IMR-90 (cell line): ENCODE results near the gene RAI2. TPM values are rescaled to one million over a fixed set of nuclear protein-coding genes. Genes with fewer than 3 reads are reported as not detected.

Source experiments
- ATAC-seq: fragments of 200-7000 bp; cut with Tn5 transposase; 2 replicates; pipeline ENCODE4 v1.9.1; 2020; ENCODE audit warnings: low read depth, mild to moderate bottlenecking, moderate library complexity
- BruUV-seq: library from RNA; stranded (reverse); fragments of 400-500 nt; replicated peaks from 2 replicates; lab custom pipeline; 2021; lab: Mats Ljungman, UMichigan
- CTCF ChIA-PET: fragments of 300-600 bp; formaldehyde crosslinking; extraction: SDS; loops from one replicate; lab custom pipeline; 2021; ENCODE audit warnings: antibody characterized with exemption; lab: Yijun Ruan, JAX
- POLR2A ChIA-PET: fragments of 300-600 bp; sonication (Branson Sonifier 250); formaldehyde crosslinking; loops from one replicate; lab custom pipeline; 2022; ENCODE audit warnings: antibody characterized with exemption; ENCODE audit not compliant: unreplicated experiment; lab: Charles Lee
- DNase-seq: peaks from one replicate; pipeline ENCODE4 v3.0.0; 2013
- H2AFZ ChIP-seq: replicated peaks from 2 replicates; pipeline ENCODE3; 2013; ENCODE audit warnings: low read length, mild to moderate bottlenecking; ENCODE audit not compliant: poor library complexity
- H2AK5ac ChIP-seq: 2 replicates; pipeline ENCODE4 v1.6.1; 2013; ENCODE audit warnings: low read depth, low read length, inconsistent platforms
- H2AK9ac ChIP-seq: replicated peaks from 2 replicates; pipeline ENCODE3; 2013; ENCODE audit warnings: mild to moderate bottlenecking, low read depth, low read length, moderate library complexity; ENCODE audit not compliant: poor library complexity
- H2BK120ac ChIP-seq: 2 replicates; pipeline ENCODE4 v1.6.1; 2013; ENCODE audit warnings: low read depth, low read length, inconsistent platforms
- H2BK15ac ChIP-seq: 3 replicates; pipeline ENCODE4 v1.6.1; 2013; ENCODE audit warnings: low read depth, low read length, inconsistent platforms
- H2BK20ac ChIP-seq: 2 replicates; pipeline ENCODE4 v1.6.1; 2013; ENCODE audit warnings: low read depth, mild to moderate bottlenecking, inconsistent platforms, low read length, moderate library complexity
- H2BK5ac ChIP-seq: 2 replicates; pipeline ENCODE4 v1.6.1; 2013; ENCODE audit warnings: mild to moderate bottlenecking, low read depth, low read length, inconsistent platforms; ENCODE audit not compliant: poor library complexity, severe bottlenecking
- H3K14ac ChIP-seq: replicated peaks from 2 replicates; pipeline ENCODE4 v1.6.1; 2013; ENCODE audit warnings: low read depth, low read length, inconsistent platforms
- H3K18ac ChIP-seq: 2 replicates; pipeline ENCODE4 v1.6.1; 2013; ENCODE audit warnings: low read depth, low read length, control low read depth
- H3K23ac ChIP-seq: 2 replicates; pipeline ENCODE4 v1.6.1; 2013; ENCODE audit warnings: low read depth, low read length, inconsistent platforms
- H3K27ac ChIP-seq: 2 replicates; pipeline ENCODE4 v1.5.1; 2013; ENCODE audit warnings: mild to moderate bottlenecking, control low read depth, low read length; ENCODE audit not compliant: insufficient read depth
- H3K27me3 ChIP-seq: 2 replicates; pipeline ENCODE4 v1.6.1; 2013; ENCODE audit warnings: low read length; ENCODE audit not compliant: control insufficient read depth, insufficient read depth
- H3K36me3 ChIP-seq: 2 replicates; pipeline ENCODE4 v1.6.1; 2013; ENCODE audit warnings: low read length, mixed read lengths; ENCODE audit not compliant: control insufficient read depth, insufficient read depth
- H3K4ac ChIP-seq: 2 replicates; pipeline ENCODE4 v1.6.1; 2013; ENCODE audit warnings: low read depth, low read length, inconsistent platforms
- H3K4me1 ChIP-seq: 2 replicates; pipeline ENCODE4 v1.6.1; 2013; ENCODE audit warnings: low read length, mixed read lengths; ENCODE audit not compliant: control insufficient read depth, insufficient read depth
- H3K4me2 ChIP-seq: 2 replicates; pipeline ENCODE4 v1.6.1; 2013; ENCODE audit warnings: low read depth, mild to moderate bottlenecking, control low read depth, low read length, moderate library complexity
- H3K4me3 ChIP-seq: 2 replicates; pipeline ENCODE4 v1.5.1; 2013; ENCODE audit warnings: low read depth, mild to moderate bottlenecking, control low read depth, low read length, moderate library complexity; ENCODE audit not compliant: insufficient read depth
- H3K56ac ChIP-seq: 2 replicates; pipeline ENCODE4 v1.6.1; 2013; ENCODE audit warnings: low read length, inconsistent platforms; ENCODE audit not compliant: insufficient read depth; ENCODE audit errors: extremely low read depth
- H3K79me1 ChIP-seq, 2 experiments: 2 replicates each; pipeline ENCODE4 v1.6.1; 2013; ENCODE audit warnings: low read length in 2 of 2, inconsistent platforms in 1 of 2, low read depth in 1 of 2
- H3K9ac ChIP-seq: 2 replicates; pipeline ENCODE4 v1.6.1; 2013; ENCODE audit warnings: low read depth, low read length, control low read depth
- H3K9me1 ChIP-seq: 2 replicates; pipeline ENCODE4 v1.6.1; 2013; ENCODE audit warnings: low read length, inconsistent platforms; ENCODE audit not compliant: insufficient read depth
- H3K9me3 ChIP-seq: 2 replicates; pipeline ENCODE4 v1.6.1; 2013; ENCODE audit warnings: low read length; ENCODE audit not compliant: control insufficient read depth, insufficient read depth
- H4K20me1 ChIP-seq: 2 replicates; pipeline ENCODE4 v1.6.1; 2013; ENCODE audit warnings: low read length, inconsistent platforms; ENCODE audit not compliant: insufficient read depth
- H4K5ac ChIP-seq: 2 replicates; pipeline ENCODE4 v1.6.1; 2013; ENCODE audit warnings: mild to moderate bottlenecking, low read depth, low read length, control low read depth
- H4K8ac ChIP-seq, 2 experiments: 2 replicates each; pipeline ENCODE4 v1.6.1; 2013; ENCODE audit warnings: low read depth in 2 of 2, low read length in 2 of 2, control low read depth in 1 of 2, inconsistent platforms in 1 of 2
- H4K91ac ChIP-seq: 2 replicates; pipeline ENCODE4 v1.6.1; 2013; ENCODE audit warnings: low read depth, low read length, inconsistent platforms; ENCODE audit not compliant: insufficient read depth
- BHLHE40 ChIP-seq: fragments of 150-350 bp; IDR thresholded peaks from 2 replicates; pipeline ENCODE4 v1.6.1; 2016; ENCODE audit warnings: mild to moderate bottlenecking, low read depth, low read length
- CEBPB ChIP-seq: IDR thresholded peaks from 2 replicates; pipeline ENCODE4 v1.6.1; 2012; ENCODE audit warnings: low read depth, low read length, improper control_type of control experiment
- ELK1 ChIP-seq: fragments of 150-350 bp; IDR thresholded peaks from 2 replicates; pipeline ENCODE4 v1.6.1; 2016; ENCODE audit warnings: low read depth, mild to moderate bottlenecking, low read length, moderate library complexity, borderline replicate concordance
- FOS ChIP-seq: fragments of 150-350 bp; IDR thresholded peaks from 2 replicates; pipeline ENCODE4 v1.6.1; 2016; ENCODE audit warnings: low read depth, low read length
- MAZ ChIP-seq: IDR thresholded peaks from 2 replicates; pipeline ENCODE4 v1.6.1; 2012; ENCODE audit warnings: low read depth, mild to moderate bottlenecking, low read length, improper control_type of control experiment, moderate library complexity, borderline replicate concordance
- MXI1 ChIP-seq: IDR thresholded peaks from 2 replicates; pipeline ENCODE4 v1.6.1; 2012; ENCODE audit warnings: low read depth, mild to moderate bottlenecking, low read length, moderate library complexity, borderline replicate concordance
- POLR2A ChIP-seq: IDR thresholded peaks from 2 replicates; pipeline ENCODE4 v1.6.1; 2012; ENCODE audit warnings: mild to moderate bottlenecking, low read depth, low read length
- RAD21 ChIP-seq: IDR thresholded peaks from 2 replicates; pipeline ENCODE4 v1.6.1; 2012; ENCODE audit warnings: low read length, improper control_type of control experiment
- RCOR1 ChIP-seq: IDR thresholded peaks from 2 replicates; pipeline ENCODE4 v1.6.1; 2012; ENCODE audit warnings: mild to moderate bottlenecking, low read length, improper control_type of control experiment; ENCODE audit not compliant: insufficient replicate concordance
- RFX5 ChIP-seq: IDR thresholded peaks from 2 replicates; pipeline ENCODE4 v1.8.0; 2012; ENCODE audit warnings: low read depth, mild to moderate bottlenecking, low read length, moderate library complexity
- WGBS, 2 experiments: methylation state at CpG; one replicate each; pipeline versions ENCODE4 v1.1.5 to v1.1.7; 2013; ENCODE audit warnings: missing lambda C conversion rate in 2 of 2; ENCODE audit not compliant: insufficient read length in 1 of 2; ENCODE audit errors: extremely low coverage in 2 of 2; 5-methylcytosine and 5-hydroxymethylcytosine counted together
- dilution Hi-C: fragments of 300-500 bp; cut with HindIII; formaldehyde crosslinking; loops from one replicate; pipeline ENCODE4 v1.14.3; 2018; ENCODE audit warnings: low sequenced_read_pairs; ENCODE audit not compliant: unreplicated experiment
- in situ Hi-C: fragments of 300-500 bp; cut with MboI; formaldehyde crosslinking; loops from 3 replicates; pipeline ENCODE4 v1.14.3; 2019; ENCODE audit warnings: low sequenced_read_pairs, inconsistent platforms, mixed read lengths
- intact Hi-C: fragments of 100-400 bp; cut with micrococcal nuclease; formaldehyde crosslinking; loops from 2 replicates; pipeline ENCODE4 v1.10.0; 2022
- polyA plus RNA-seq, 3 experiments: library from polyadenylated mRNA; depleted of rRNA; stranded (reverse); fragments of >200 nt; gene quantifications; 2 replicates each; pipeline ENCODE4 v1.2.3, GENCODE V29; 2012; ENCODE audit warnings: low replicate concordance in 1 of 3
- total RNA-seq: library from RNA; depleted of rRNA; stranded (reverse); fragments of >200 nt; gene quantifications from 2 replicates; pipeline ENCODE4 v1.2.3, GENCODE V29; 2012
- TF ChIP-seq, protein P1 (sequence below): fragments of 150-350 bp; IDR thresholded peaks from 2 replicates; pipeline ENCODE4 v1.6.1; 2017; ENCODE audit warnings: mild to moderate bottlenecking, antibody characterized with exemption, low read length, low read depth
- TF ChIP-seq, protein P2 (sequence below): conservative IDR thresholded peaks from 2 replicates; pipeline ENCODE4 v1.5.1; 2012; ENCODE audit warnings: mild to moderate bottlenecking, low read depth, low read length, improper control_type of control experiment

RAI2 gene
- total and polyA plus RNA-seq, 2 of the 4 experiments (the other 2 are of a cell fraction), result 0.07 TPM; not detected in 1

GRCh38 chrX:17788956-17789562 is 72.0 kb downstream of the RAI2 start:
- H2AK9ac ChIP-seq, result no peak overlapping the region
- ATAC-seq, result no peak
- intact Hi-C loops, result loop anchor here (10.0 kb wide), 1 partner anchor 426 kb away; no protein-coding TSS in a partner anchor

More at GRCh38 chrX:17788956-17789562, 72.0 kb downstream of the RAI2 start:
- Histone ChIP-seq H3K79me1 (no peaks in the 10 kb centered on the region), H2BK5ac (no peak overlapping the region), H3K4me3 (no peak overlapping the region), H3K4me1 (no peaks in the 10 kb centered on the region), H2BK20ac (no peak overlapping the region), H4K8ac (no peak overlapping the region), H3K27me3 (peaks cover 1% of the 10 kb centered on the region; the same call in 1 of the 2 replicates), H3K4ac (no peak overlapping the region), H3K14ac (no peak overlapping the region), H3K27ac (no peak overlapping the region), H3K9me1 (no peaks in the 10 kb centered on the region), H2AFZ (no peak overlapping the region), H2BK15ac (no peak overlapping the region), H3K18ac (no peak overlapping the region), H3K23ac (no peak overlapping the region), H4K91ac (no peak overlapping the region), H2BK120ac (no peak overlapping the region), H3K36me3 (no peaks in the 10 kb centered on the region), H3K56ac (no peak overlapping the region), H2AK5ac (no peak overlapping the region), H4K5ac (no peak overlapping the region), H3K4me2 (no peak overlapping the region), H3K9me3 (no peaks in the 10 kb centered on the region), H3K9ac (no peak overlapping the region), H4K20me1 (no peaks in the 10 kb centered on the region)
- CTCF ChIA-PET, result no interaction called here
- TF ChIP-seq, protein P1, sequence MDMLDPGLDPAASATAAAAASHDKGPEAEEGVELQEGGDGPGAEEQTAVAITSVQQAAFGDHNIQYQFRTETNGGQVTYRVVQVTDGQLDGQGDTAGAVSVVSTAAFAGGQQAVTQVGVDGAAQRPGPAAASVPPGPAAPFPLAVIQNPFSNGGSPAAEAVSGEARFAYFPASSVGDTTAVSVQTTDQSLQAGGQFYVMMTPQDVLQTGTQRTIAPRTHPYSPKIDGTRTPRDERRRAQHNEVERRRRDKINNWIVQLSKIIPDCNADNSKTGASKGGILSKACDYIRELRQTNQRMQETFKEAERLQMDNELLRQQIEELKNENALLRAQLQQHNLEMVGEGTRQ, result no peak
- TF ChIP-seq BHLHE40, result no peak
- TF ChIP-seq, protein P2, sequence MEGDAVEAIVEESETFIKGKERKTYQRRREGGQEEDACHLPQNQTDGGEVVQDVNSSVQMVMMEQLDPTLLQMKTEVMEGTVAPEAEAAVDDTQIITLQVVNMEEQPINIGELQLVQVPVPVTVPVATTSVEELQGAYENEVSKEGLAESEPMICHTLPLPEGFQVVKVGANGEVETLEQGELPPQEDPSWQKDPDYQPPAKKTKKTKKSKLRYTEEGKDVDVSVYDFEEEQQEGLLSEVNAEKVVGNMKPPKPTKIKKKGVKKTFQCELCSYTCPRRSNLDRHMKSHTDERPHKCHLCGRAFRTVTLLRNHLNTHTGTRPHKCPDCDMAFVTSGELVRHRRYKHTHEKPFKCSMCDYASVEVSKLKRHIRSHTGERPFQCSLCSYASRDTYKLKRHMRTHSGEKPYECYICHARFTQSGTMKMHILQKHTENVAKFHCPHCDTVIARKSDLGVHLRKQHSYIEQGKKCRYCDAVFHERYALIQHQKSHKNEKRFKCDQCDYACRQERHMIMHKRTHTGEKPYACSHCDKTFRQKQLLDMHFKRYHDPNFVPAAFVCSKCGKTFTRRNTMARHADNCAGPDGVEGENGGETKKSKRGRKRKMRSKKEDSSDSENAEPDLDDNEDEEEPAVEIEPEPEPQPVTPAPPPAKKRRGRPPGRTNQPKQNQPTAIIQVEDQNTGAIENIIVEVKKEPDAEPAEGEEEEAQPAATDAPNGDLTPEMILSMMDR, result no peak
- TF ChIP-seq MAZ, result no peak
- no peak for TF ChIP-seq RAD21
- no peak for TF ChIP-seq RFX5
- TF ChIP-seq FOS, result no peak
- no peak for TF ChIP-seq MXI1
- TF ChIP-seq ELK1, result no peak
- no peak for TF ChIP-seq POLR2A
- TF ChIP-seq CEBPB, result no peak
- no peak for TF ChIP-seq RCOR1
- in situ Hi-C loops, result no loop called here
- no TSS peak for BruUV-seq
- whole genome bisulfite sequencing, 2 experiments, result 60% methylated on average over 2 of the region's 8 CpGs; no CpG with 5 or more reads in 1 of the 2 experiments
- dilution Hi-C loops, result no loop called here
- no peak for DNase-seq
- POLR2A ChIA-PET, result no interaction called here
